Left ventricle myocardium inferior (tissue), 1 donor: ENCODE results near the gene SORCS2. TPM values are rescaled to one million over a fixed set of nuclear protein-coding genes. Genes with fewer than 3 reads are reported as not detected.

Experiments used
- DNase-seq: peaks from one replicate; pipeline ENCODE4 v3.0.0-alpha.2; 2020
- H3K27ac ChIP-seq: fragments of 200-600 bp; replicated peaks from 2 replicates; pipeline ENCODE4 v1.8.0; 2021
- H3K27me3 ChIP-seq: fragments of 200-600 bp; 2 replicates; pipeline ENCODE4 v1.8.0; 2021; ENCODE audit warnings: low read depth
- H3K36me3 ChIP-seq: fragments of 200-600 bp; 2 replicates; pipeline ENCODE4 v1.8.0; 2021
- H3K4me1 ChIP-seq: fragments of 200-600 bp; 2 replicates; pipeline ENCODE4 v1.8.0; 2021
- H3K4me3 ChIP-seq: fragments of 200-600 bp; 2 replicates; pipeline ENCODE4 v1.8.0; 2021; ENCODE audit warnings: mild to moderate bottlenecking, moderate library complexity
- H3K9me3 ChIP-seq: fragments of 200-600 bp; replicated peaks from 2 replicates; pipeline ENCODE4 v1.8.0; 2021
- intact Hi-C: fragments of 100-400 bp; cut with micrococcal nuclease; formaldehyde crosslinking; loops from one replicate; pipeline ENCODE4 v1.11.0; 2022
- total RNA-seq: library from RNA; stranded (reverse); fragmentation: NEBNext Ultra II Directional; extraction: Animal tissue kit (Norgen Biotek cat#: 25700); gene quantifications from one replicate; pipeline ENCODE4 v1.2.1, GENCODE V29; 2021
- TF ChIP-seq, protein P1 (sequence below): fragments of 200-600 bp; IDR thresholded peaks from 2 replicates; pipeline ENCODE4 v1.8.0; 2021; ENCODE audit warnings: antibody characterized with exemption, mild to moderate bottlenecking, borderline replicate concordance
- donor health status: DM: no; HTN: yes; CAD: no; lungs with severe emphysema.

SORCS2 gene
- total RNA-seq, 1 donor from 2014 or later, result 1.2 TPM

DNA sequence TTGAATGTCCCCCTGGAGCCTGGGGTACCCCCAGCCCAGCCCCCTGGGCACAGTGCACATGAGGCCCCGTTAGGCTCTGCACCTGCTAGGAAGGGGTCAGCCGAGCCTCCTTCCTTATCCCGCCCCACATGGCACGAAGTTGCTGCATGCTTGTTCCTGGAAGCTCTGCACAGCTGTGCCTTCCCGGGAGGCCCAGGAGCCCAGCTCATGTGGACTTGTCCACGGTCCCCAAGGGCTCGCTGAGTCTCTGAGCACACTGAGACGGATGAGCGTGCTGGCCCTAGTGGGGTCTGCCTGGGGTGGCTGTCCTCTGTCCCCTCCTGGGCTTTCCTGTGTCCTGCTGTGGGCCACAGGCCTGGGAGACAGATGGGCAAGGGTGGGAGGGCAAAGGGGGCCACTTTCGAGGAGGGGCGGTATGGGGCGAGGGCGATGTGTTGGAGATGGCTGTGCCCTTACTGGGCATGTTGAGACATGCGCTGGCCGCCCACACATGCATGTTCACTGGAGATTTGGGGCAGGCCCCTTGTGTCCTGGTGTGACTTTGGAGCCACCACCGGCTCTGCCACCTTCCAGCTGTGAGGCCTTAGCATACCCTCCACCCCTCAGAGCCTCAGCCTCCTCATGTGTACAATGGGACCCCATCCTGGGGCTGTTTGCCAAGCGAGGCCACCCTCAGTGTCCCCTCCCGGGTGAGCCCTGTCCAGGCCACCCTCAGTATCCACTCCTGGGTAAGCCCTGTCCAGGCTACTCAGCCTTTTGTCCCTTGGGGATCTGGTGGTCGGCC lies 509.7 kb downstream of the SORCS2 start:
- intact Hi-C loops, result no loop called here
- peaks cover 12% of the 10 kb centered on the region for H3K4me1 ChIP-seq
- H3K27me3 ChIP-seq, result peaks cover 63% of the 10 kb centered on the region
- H3K4me3 ChIP-seq, result no peak overlapping the region
- no peaks in the 10 kb centered on the region for H3K9me3 ChIP-seq
- no peak for DNase-seq
- TF ChIP-seq, protein P1, sequence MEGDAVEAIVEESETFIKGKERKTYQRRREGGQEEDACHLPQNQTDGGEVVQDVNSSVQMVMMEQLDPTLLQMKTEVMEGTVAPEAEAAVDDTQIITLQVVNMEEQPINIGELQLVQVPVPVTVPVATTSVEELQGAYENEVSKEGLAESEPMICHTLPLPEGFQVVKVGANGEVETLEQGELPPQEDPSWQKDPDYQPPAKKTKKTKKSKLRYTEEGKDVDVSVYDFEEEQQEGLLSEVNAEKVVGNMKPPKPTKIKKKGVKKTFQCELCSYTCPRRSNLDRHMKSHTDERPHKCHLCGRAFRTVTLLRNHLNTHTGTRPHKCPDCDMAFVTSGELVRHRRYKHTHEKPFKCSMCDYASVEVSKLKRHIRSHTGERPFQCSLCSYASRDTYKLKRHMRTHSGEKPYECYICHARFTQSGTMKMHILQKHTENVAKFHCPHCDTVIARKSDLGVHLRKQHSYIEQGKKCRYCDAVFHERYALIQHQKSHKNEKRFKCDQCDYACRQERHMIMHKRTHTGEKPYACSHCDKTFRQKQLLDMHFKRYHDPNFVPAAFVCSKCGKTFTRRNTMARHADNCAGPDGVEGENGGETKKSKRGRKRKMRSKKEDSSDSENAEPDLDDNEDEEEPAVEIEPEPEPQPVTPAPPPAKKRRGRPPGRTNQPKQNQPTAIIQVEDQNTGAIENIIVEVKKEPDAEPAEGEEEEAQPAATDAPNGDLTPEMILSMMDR, result no peak
- no peaks in the 10 kb centered on the region for H3K36me3 ChIP-seq
- no peak overlapping the region for H3K27ac ChIP-seq

DNA sequence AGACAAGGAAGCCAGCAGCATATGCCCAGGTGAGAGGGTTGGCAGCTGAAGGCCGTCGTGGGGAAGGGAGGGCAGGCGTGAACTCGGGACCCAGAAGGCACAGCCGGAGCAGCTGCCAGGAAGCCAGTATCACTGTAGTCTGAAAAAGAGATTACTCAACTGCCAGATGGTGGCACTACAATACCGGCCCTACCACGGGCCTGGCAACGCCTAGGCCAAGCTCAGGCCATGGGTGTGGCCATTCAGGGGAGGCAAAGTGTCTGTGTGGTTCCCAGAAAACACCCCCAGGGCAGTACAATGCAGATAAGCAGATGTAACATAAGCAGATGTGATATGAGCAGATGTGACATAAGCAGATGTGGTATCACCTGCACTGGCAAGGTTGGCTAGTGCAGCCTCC lies 511.4 kb downstream of the SORCS2 start:
- H3K4me3 ChIP-seq, result no peak overlapping the region
- peaks cover 47% of the 10 kb centered on the region for H3K27me3 ChIP-seq
- TF ChIP-seq, protein P1, result no peak
- H3K36me3 ChIP-seq, result no peaks in the 10 kb centered on the region
- H3K9me3 ChIP-seq, result no peaks in the 10 kb centered on the region
- peaks cover 6% of the 10 kb centered on the region for H3K4me1 ChIP-seq
- intact Hi-C loops, result no loop called here
- no peak overlapping the region for H3K27ac ChIP-seq
- no peak for DNase-seq

DNA sequence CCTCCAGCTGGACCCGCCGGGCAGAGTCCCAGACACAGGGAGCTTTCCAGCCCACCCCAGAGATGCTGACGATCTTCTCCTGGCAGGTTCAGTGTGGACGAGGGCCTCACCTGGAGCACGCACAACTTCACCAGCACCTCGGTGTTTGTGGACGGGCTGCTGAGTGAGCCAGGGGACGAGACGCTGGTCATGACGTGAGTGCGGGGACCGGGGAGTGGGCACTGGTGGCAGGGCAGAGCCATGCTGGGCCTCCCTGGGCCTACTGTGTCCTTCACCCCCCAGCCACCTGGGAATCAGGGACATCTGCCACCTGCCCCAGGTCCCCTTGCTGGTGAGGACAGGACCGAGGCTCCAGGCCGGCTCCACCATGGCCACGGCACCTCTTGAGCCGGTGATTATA lies 511.8 kb downstream of the SORCS2 start:
- H3K36me3 ChIP-seq, result no peaks in the 10 kb centered on the region
- DNase-seq, result no peak
- H3K9me3 ChIP-seq, result no peaks in the 10 kb centered on the region
- peaks cover 43% of the 10 kb centered on the region for H3K27me3 ChIP-seq
- no peak overlapping the region for H3K27ac ChIP-seq
- TF ChIP-seq, protein P1, result no peak
- H3K4me3 ChIP-seq, result no peak overlapping the region
- H3K4me1 ChIP-seq, result peaks cover 6% of the 10 kb centered on the region
- intact Hi-C loops, result no loop called here

DNA sequence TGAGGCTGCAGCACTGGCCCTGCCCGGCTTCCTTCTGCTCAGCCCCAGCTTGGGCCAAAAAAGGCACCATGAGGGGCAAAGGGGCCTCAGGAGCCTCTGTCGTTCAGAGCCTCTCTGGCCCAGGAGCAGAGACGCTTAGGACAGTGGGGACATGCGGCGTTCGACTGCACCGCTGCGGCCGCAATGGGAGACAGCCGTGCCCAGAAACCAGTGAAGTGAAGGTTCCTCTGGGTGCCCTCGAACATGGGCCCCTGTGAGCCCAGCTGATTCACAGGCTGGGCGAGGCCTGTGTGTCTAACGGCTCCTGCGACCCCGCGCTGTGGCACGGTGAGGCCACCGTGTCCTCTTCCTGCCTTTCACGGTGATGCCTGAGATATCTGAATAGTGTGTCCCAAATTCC lies 512.3 kb downstream of the SORCS2 start:
- intact Hi-C loops, result no loop called here
- H3K4me1 ChIP-seq, result peaks cover 6% of the 10 kb centered on the region
- no peak overlapping the region for H3K27ac ChIP-seq
- H3K27me3 ChIP-seq, result peaks cover 37% of the 10 kb centered on the region
- DNase-seq, result no peak
- no peaks in the 10 kb centered on the region for H3K36me3 ChIP-seq
- no peaks in the 10 kb centered on the region for H3K9me3 ChIP-seq
- TF ChIP-seq, protein P1, result no peak
- no peak overlapping the region for H3K4me3 ChIP-seq

DNA sequence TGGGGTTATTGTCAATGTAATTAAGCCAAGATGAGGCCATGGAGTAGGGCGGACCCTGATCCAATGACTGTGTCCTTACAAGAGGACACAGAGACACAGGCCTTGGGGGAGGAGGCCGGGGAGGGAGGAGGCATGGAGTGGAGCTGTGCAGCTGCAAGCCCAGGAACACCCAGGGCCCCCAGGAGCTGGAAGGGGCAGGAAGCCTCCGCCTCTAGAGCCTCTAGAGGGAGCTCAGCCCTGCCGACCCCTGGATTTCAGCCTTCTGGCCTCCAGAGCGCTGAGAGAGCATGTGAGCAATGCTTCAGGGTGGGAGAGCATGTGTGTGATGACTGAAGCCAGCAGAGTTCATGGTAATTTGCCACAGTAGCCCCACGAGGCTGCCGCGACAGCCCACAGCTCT lies 512.7 kb downstream of the SORCS2 start:
- TF ChIP-seq, protein P1, result peak; percentile 8
- Histone ChIP-seq H3K4me1 (peaks cover 6% of the 10 kb centered on the region), H3K36me3 (no peaks in the 10 kb centered on the region), H3K27ac (no peak overlapping the region), H3K27me3 (peaks cover 33% of the 10 kb centered on the region), H3K4me3 (no peak overlapping the region), H3K9me3 (no peaks in the 10 kb centered on the region)
- peak; percentile 35 for DNase-seq
- intact Hi-C loops, result no loop called here
